ENCODE measurements around the gene APCDD1L. TPM values are rescaled to one million over a fixed set of nuclear protein-coding genes. Genes with fewer than 3 reads are reported as not detected.
A peak's percentile ranks its signal among the peaks of the same experiment; 100 is the strongest.
"Not testable (repeated sequence)": the region's sequence is repeated elsewhere in the genome, so short reads cannot be mapped to it uniquely, and the experiment has no call there.

The APCDD1L gene
- total and polyA plus RNA-seq, 4 donors = 0.02 to 0.74 (median 0.31) TPM

DNA sequence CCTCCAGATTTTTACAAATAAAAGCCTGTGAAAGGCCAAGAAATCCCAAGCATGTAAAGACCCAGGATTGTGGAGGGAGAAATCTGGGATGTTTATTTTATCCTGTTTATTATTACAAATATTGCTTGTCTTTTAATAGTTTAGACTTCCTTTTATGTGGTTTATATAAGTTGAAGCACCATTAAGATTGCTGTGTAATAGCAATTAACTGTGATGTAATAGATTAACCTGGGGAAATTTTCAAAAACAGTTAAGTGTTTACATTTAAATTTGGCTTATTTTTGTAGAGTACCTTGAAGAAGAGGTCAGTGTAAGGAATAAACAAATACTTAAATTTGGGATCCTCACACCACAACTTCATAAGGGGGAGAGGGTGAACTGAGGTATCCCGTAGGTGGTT lies 99.1 kb downstream of the APCDD1L start:
- H3K9ac ChIP-seq (ENCODE audit: insufficient read depth in 1 of 2, low read length in 2 of 2) = no peak overlapping the region
- H3K27ac ChIP-seq (ENCODE audit: low read depth in 1 of 2, low read length in 1 of 2) = no peak overlapping the region
- H3K4me1 ChIP-seq (ENCODE audit: control insufficient read depth in 5 of 5, insufficient read depth in 5 of 5, low read length in 5 of 5) = peaks cover 0 to 11% (median 0%) of the 10 kb centered on the region in 5 donors
- TF ChIP-seq, protein P1, sequence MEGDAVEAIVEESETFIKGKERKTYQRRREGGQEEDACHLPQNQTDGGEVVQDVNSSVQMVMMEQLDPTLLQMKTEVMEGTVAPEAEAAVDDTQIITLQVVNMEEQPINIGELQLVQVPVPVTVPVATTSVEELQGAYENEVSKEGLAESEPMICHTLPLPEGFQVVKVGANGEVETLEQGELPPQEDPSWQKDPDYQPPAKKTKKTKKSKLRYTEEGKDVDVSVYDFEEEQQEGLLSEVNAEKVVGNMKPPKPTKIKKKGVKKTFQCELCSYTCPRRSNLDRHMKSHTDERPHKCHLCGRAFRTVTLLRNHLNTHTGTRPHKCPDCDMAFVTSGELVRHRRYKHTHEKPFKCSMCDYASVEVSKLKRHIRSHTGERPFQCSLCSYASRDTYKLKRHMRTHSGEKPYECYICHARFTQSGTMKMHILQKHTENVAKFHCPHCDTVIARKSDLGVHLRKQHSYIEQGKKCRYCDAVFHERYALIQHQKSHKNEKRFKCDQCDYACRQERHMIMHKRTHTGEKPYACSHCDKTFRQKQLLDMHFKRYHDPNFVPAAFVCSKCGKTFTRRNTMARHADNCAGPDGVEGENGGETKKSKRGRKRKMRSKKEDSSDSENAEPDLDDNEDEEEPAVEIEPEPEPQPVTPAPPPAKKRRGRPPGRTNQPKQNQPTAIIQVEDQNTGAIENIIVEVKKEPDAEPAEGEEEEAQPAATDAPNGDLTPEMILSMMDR (IDR thresholded peaks at IDR 0.05; ENCODE audit: control extremely low read depth, extremely low read depth) = no peak
- H3K4me3 ChIP-seq = no peak overlapping the region
- 79 to 84% methylated on average over 1 of the region's 1 CpG for WGBS, 2 donors
- DNase-seq (peak in 2 of 3 donors; percentile 25 to 42), ATAC-seq (ENCODE audit: insufficient read depth, low FRiP score) (no peak)
- no peaks in the 10 kb centered on the region for H3K27me3 ChIP-seq (ENCODE audit: control insufficient read depth in 3 of 3, insufficient read depth in 3 of 3, low read length in 2 of 3)
- peaks cover 10 to 14% (median 11%) of the 10 kb centered on the region in 4 donors for H3K36me3 ChIP-seq (ENCODE audit: control insufficient read depth in 4 of 4, insufficient read depth in 4 of 4, low read length in 4 of 4)
- H3K9me3 ChIP-seq (ENCODE audit: control insufficient read depth in 4 of 4, insufficient read depth in 3 of 4, low read length in 3 of 4) = no peaks in the 10 kb centered on the region

DNA sequence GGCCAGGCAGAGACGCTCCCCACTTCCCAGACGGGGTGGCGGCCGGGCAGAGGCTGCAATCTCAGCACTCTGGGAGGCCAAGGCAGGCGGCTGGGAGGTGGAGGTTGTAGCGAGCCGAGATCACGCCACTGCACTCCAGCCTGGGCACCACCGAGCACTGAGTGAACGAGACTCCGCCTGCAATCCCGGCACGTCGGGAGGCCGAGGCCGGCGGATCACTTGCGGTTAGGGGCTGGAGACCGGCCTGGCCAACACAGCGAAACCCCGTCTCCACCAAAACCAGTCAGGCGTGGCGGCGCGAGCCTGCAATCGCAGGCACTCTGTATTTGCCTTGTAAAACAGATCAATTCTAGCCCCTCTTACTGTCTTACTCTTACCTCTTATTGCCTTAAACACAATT lies 100.4 kb downstream of the APCDD1L start:
- WGBS, 2 donors = 95 to 98% methylated on average over 19 to 26 of the region's 26 CpGs
- Histone ChIP-seq H3K4me1 (ENCODE audit: control insufficient read depth in 5 of 5, insufficient read depth in 5 of 5, low read length in 5 of 5) (peaks cover 0 to 11% (median 0%) of the 10 kb centered on the region in 5 donors), H3K36me3 (ENCODE audit: control insufficient read depth in 4 of 4, insufficient read depth in 4 of 4, low read length in 4 of 4) (peaks cover 5 to 10% (median 6%) of the 10 kb centered on the region in 4 donors)
- H3K9ac ChIP-seq (ENCODE audit: insufficient read depth in 1 of 2, low read length in 2 of 2); H3K27me3 ChIP-seq (ENCODE audit: control insufficient read depth in 3 of 3, insufficient read depth in 3 of 3, low read length in 2 of 3); DNase-seq; H3K27ac ChIP-seq (ENCODE audit: low read depth in 1 of 2, low read length in 1 of 2); H3K4me3 ChIP-seq; ATAC-seq (ENCODE audit: insufficient read depth, low FRiP score); H3K9me3 ChIP-seq (ENCODE audit: control insufficient read depth in 4 of 4, insufficient read depth in 3 of 4, low read length in 3 of 4): not testable (repeated sequence)

- not testable (repeated sequence) for H3K27ac ChIP-seq (ENCODE audit: low read depth in 1 of 2, low read length in 1 of 2); DNase-seq; H3K36me3 ChIP-seq (ENCODE audit: control insufficient read depth in 4 of 4, insufficient read depth in 4 of 4, low read length in 4 of 4); H3K27me3 ChIP-seq (ENCODE audit: control insufficient read depth in 3 of 3, insufficient read depth in 3 of 3, low read length in 2 of 3); H3K4me3 ChIP-seq; ATAC-seq (ENCODE audit: insufficient read depth, low FRiP score); H3K9ac ChIP-seq (ENCODE audit: insufficient read depth in 1 of 2, low read length in 2 of 2); H3K9me3 ChIP-seq (ENCODE audit: control insufficient read depth in 4 of 4, insufficient read depth in 3 of 4, low read length in 3 of 4)
- 96 to 100% methylated on average over 4 to 34 of the region's 35 CpGs for whole genome bisulfite sequencing, 2 donors
- peaks cover 0 to 11% (median 0%) of the 10 kb centered on the region in 5 donors for H3K4me1 ChIP-seq (ENCODE audit: control insufficient read depth in 5 of 5, insufficient read depth in 5 of 5, low read length in 5 of 5)
These were observed 101.0 kb downstream of the APCDD1L start for GRCh38 chr20:58414216-58414615.

Other genes with a start within 250 kb of the APCDD1L start
- 10 to 100 TPM; 19.5 to 25.1 TPM for gene RAB22A, start 205.7 kb downstream of the APCDD1L start, total RNA-seq
- gene RAB22A, start 205.7 kb downstream of the APCDD1L start, polyA plus RNA-seq = 1 to 10 TPM; 6.0 to 6.1 TPM
- gene VAPB, start 126.2 kb downstream of the APCDD1L start, total RNA-seq = 10 to 100 TPM; 24.6 to 44.7 TPM
- gene VAPB, start 126.2 kb downstream of the APCDD1L start, polyA plus RNA-seq = 10 to 100 TPM; 21.3 to 23.5 TPM
- gene STX16, start 135.9 kb upstream of the APCDD1L start, total RNA-seq = 10 to 100 TPM; 51.9 to 85.2 TPM
- 10 to 100 TPM; 37.1 to 42.0 TPM for gene STX16, start 135.9 kb upstream of the APCDD1L start, polyA plus RNA-seq
- gene NPEPL1, start 177.4 kb upstream of the APCDD1L start, total RNA-seq = 10 to 100 TPM; 24.3 to 46.2 TPM
- gene NPEPL1, start 177.4 kb upstream of the APCDD1L start, polyA plus RNA-seq = 10 to 100 TPM; 36.4 to 46.0 TPM

Measured in lung (tissue), 12 donors.